ENCODE results near the gene USP17L18.
"Not testable (repeated sequence)": the region's sequence is repeated elsewhere in the genome, so short reads cannot be mapped to it uniquely, and the experiment has no call there.

The USP17L18 gene

DNA sequence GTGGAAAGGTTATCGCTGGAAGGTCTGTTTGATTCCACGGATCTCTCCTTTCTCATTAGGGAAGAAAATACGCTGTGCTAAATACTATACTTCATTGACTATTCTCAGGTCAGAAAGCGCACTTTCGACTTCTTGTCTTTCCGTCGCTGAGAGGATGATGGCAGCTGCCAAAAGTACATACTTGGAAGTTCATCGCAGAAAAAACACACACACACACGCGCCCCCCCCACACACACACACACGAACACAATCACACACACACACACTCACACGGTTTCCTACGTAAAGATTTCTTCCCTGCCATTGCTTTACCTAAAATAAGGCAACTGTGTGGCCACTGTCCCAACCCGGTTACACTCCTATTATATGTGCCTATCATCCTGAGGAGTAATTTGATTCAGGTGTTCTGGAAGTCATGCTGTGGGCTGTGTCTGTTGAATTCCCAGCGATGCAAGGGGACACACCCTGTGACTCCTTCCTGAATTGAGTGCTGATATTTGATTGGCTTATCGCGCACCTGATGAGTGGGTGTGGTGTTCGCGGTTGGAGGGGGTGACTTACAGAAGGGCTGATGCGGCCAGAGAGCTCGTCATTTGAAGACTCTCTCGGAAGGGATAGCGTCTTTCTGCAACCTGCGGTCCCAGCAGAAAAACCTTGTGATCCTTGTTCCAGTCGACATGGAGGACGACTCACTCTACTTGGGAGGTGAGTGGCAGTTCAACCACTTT is at the start of gene USP17L18:
USP17L18 (plus strand) TSS at position 678 of the 728 bp plus-strand sequence; CDS start at position 678, 0 bp downstream.
- not testable (repeated sequence) for FAIRE-seq

- not testable (repeated sequence) for FAIRE-seq
These were observed 38.1 kb upstream of the USP17L18 start, which contains the start of gene USP17L10 for GRCh38 chr4:9210357-9210756. USP17L10 (plus strand) TSS chr4:9210657; CDS start chr4:9210657, 0 bp downstream.

DNA sequence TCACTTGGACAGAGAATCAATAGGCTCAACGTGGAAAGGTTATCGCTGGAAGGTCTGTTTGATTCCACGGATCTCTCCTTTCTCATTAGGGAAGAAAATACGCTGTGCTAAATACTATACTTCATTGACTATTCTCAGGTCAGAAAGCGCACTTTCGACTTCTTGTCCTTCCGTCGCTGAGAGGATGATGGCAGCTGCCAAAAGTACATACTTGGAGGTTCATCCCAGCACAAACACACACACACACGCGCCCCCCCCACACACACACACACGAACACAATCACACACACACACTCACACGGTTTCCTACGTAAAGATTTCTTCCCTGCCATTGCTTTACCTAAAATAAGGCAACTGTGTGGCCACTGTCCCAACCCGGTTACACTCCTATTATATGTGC is 33.7 kb upstream of the USP17L18 start:
- FAIRE-seq = not testable (repeated sequence)

- FAIRE-seq = not testable (repeated sequence)
These were observed 33.3 kb upstream of the USP17L18 start, which contains the start of gene USP17L11 for GRCh38 chr4:9215105-9215504. USP17L11 (plus strand) TSS chr4:9215405; CDS start chr4:9215405, 0 bp downstream.

- FAIRE-seq = not testable (repeated sequence)
These were observed 28.6 kb upstream of the USP17L18 start, which contains the start of gene USP17L12 for GRCh38 chr4:9219852-9220251. USP17L12 (plus strand) TSS chr4:9220152; CDS start chr4:9220152, 0 bp downstream.

- FAIRE-seq = not testable (repeated sequence)
These were observed 23.8 kb upstream of the USP17L18 start, which contains the start of gene USP17L13 for GRCh38 chr4:9224596-9224995. USP17L13 (plus strand) TSS chr4:9224896; CDS start chr4:9224896, 0 bp downstream.

GRCh38 chr4:9230249-9230648 is 18.2 kb upstream of the USP17L18 start:
- FAIRE-seq = not testable (repeated sequence)

GRCh38 chr4:9234085-9234484 is 14.3 kb upstream of the USP17L18 start, which contains the start of gene USP17L15:
USP17L15 (plus strand) TSS chr4:9234385; CDS start chr4:9234385, 0 bp downstream.
- FAIRE-seq = not testable (repeated sequence)

DNA sequence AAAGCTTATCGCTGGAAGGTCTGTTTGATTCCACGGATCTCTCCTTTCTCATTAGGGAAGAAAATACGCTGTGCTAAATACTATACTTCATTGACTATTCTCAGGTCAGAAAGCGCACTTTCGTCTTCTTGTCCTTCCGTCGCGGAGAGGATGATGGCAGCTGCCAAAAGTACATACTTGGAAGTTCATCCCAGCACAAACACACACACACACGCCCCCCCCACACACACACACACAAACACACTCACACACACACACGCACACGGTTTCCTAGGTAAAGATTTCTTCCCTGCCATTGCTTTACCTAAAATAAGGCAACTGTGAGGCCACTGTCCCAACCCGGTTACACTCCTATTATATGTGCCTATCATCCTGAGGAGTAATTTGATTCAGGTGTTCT is 10.0 kb upstream of the USP17L18 start:
- FAIRE-seq = not testable (repeated sequence)

- FAIRE-seq = not testable (repeated sequence)
These were observed 4.9 kb upstream of the USP17L18 start, which contains the start of gene USP17L17 for GRCh38 chr4:9243579-9243978. USP17L17 (plus strand) TSS chr4:9243879; CDS start chr4:9243879, 0 bp downstream.

DNA sequence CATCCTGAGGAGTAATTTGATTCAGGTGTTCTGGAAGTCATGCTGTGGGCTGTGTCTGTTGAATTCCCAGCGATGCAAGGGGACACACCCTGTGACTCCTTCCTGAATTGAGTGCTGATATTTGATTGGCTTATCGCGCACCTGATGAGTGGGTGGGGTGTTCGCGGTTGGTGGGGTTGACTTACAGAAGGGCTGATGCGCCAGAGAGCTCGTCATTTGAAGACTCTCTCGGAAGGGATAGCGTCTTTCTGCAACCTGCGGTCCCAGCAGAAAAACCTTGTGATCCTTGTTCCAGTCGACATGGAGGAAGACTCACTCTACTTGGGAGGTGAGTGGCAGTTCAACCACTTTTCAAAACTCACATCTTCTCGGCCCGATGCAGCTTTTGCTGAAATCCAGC is 4.6 kb downstream of the USP17L18 start, which contains the start of gene USP17L19:
USP17L19 (plus strand) TSS at position 301 of the 400 bp plus-strand sequence; CDS start at position 301, 0 bp downstream.
- not testable (repeated sequence) for FAIRE-seq

- not testable (repeated sequence) for FAIRE-seq
These were observed 9.4 kb downstream of the USP17L18 start, which contains the start of gene USP17L20 for GRCh38 chr4:9257824-9258223. USP17L20 (plus strand) TSS chr4:9258124; CDS start chr4:9258124, 0 bp downstream.

- FAIRE-seq = not testable (repeated sequence)
These were observed 14.1 kb downstream of the USP17L18 start, which contains the start of gene USP17L21 for GRCh38 chr4:9262572-9262971. USP17L21 (plus strand) TSS chr4:9262872; CDS start chr4:9262872, 0 bp downstream.

GRCh38 chr4:9267319-9267718 is 18.9 kb downstream of the USP17L18 start, which contains the start of gene USP17L22:
USP17L22 (plus strand) TSS chr4:9267619; CDS start chr4:9267619, 0 bp downstream.
- FAIRE-seq = not testable (repeated sequence)

DNA sequence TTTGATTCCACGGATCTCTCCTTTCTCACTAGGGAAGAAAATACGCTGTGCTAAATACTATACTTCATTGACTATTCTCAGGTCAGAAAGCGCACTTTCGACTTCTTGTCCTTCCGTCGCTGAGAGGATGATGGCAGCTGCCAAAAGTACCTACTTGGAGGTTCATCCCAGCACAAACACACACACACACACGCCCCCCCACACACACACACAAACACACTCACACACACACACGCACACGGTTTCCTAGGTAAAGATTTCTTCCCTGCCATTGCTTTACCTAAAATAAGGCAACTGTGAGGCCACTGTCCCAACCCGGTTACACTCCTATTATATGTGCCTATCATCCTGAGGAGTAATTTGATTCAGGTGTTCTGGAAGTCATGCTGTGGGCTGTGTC is 23.3 kb downstream of the USP17L18 start:
- not testable (repeated sequence) for FAIRE-seq

Data from endometrium (tissue), 2 donors.